PC-9 (cell line): Measurements from ENCODE around the gene PTPRM. TPM values are rescaled to one million over a fixed set of nuclear protein-coding genes. Genes with fewer than 3 reads are reported as not detected.

Experiments
- BruUV-seq: library from RNA; stranded (reverse); fragments of 400-500 nt; replicated peaks from 2 replicates; lab custom pipeline; 2021; lab: Mats Ljungman, UMichigan
- CTCF ChIA-PET: fragments of 300-600 bp; sonication (Branson Sonifier 250); formaldehyde crosslinking; loops from one replicate; lab custom pipeline; 2022; ENCODE audit warnings: antibody characterized with exemption; lab: Charles Lee
- POLR2A ChIA-PET: fragments of 300-600 bp; sonication (Branson Sonifier 250); formaldehyde crosslinking; loops from one replicate; lab custom pipeline; 2022; ENCODE audit warnings: antibody characterized with exemption; ENCODE audit not compliant: unreplicated experiment; lab: Charles Lee
- DNase-seq, 2 experiments: peaks; one replicate each; pipeline versions ENCODE4 v3.0.0 to v3.0.0-alpha.2; 2015 to 2022; ENCODE audit warnings: mixed read lengths in 1 of 2
- H2AFZ ChIP-seq: fragments of 200-600 bp; sonication (generic); 2 replicates; pipeline ENCODE4 v1.8.1; 2017; ENCODE audit warnings: antibody characterized with exemption
- H3F3A ChIP-seq: fragments of 200-600 bp; sonication (generic); 2 replicates; pipeline ENCODE4 v1.8.1; 2017; ENCODE audit warnings: antibody characterized with exemption, mild to moderate bottlenecking, low read depth; ENCODE audit not compliant: insufficient read depth
- H3K27ac ChIP-seq: fragments of 200-600 bp; sonication (generic); 2 replicates; pipeline ENCODE4 v1.6.1; 2016; ENCODE audit warnings: mixed run types
- H3K27me3 ChIP-seq: fragments of 200-600 bp; sonication (generic); 2 replicates; pipeline ENCODE4 v1.6.1; 2016; ENCODE audit warnings: low read depth, mixed run types; ENCODE audit not compliant: insufficient read depth
- H3K36me3 ChIP-seq: fragments of 200-600 bp; sonication (generic); 2 replicates; pipeline ENCODE4 v1.6.1; 2016; ENCODE audit warnings: low read depth, mixed run types
- H3K4me1 ChIP-seq: fragments of 200-600 bp; sonication (generic); replicated peaks from 2 replicates; pipeline ENCODE4 v1.6.1; 2016; ENCODE audit warnings: mixed run types; ENCODE audit not compliant: insufficient read depth
- H3K4me2 ChIP-seq: fragments of 200-600 bp; sonication (generic); 2 replicates; pipeline ENCODE4 v1.6.1; 2017; ENCODE audit warnings: mixed run types
- H3K4me3 ChIP-seq: fragments of 200-600 bp; sonication (generic); 2 replicates; pipeline ENCODE4 v1.6.1; 2016; ENCODE audit warnings: mixed run types
- H3K79me2 ChIP-seq: fragments of 200-600 bp; sonication (generic); 2 replicates; pipeline ENCODE4 v1.6.1; 2017; ENCODE audit warnings: low read depth, mixed run types
- H3K9me2 ChIP-seq: fragments of 200-600 bp; sonication (generic); 2 replicates; pipeline ENCODE4 v1.8.1; 2017; ENCODE audit warnings: mild to moderate bottlenecking; ENCODE audit not compliant: insufficient read depth
- H3K9me3 ChIP-seq: fragments of 200-600 bp; sonication (generic); 2 replicates; pipeline ENCODE4 v1.8.1; 2016; ENCODE audit warnings: low read depth; ENCODE audit not compliant: insufficient read depth
- H4K20me1 ChIP-seq: fragments of 200-600 bp; sonication (generic); 2 replicates; pipeline ENCODE4 v1.8.1; 2017; ENCODE audit not compliant: insufficient read depth
- CTCF ChIP-seq: fragments of 200-600 bp; sonication (generic); conservative IDR thresholded peaks from 2 replicates; pipeline ENCODE4 v1.6.1; 2017; ENCODE audit warnings: mixed run types, antibody characterized with exemption, mild to moderate bottlenecking, moderate library complexity
- EZH2 ChIP-seq: fragments of 200-600 bp; sonication (generic); IDR thresholded peaks from 2 replicates; pipeline ENCODE4 v1.8.0; 2017; ENCODE audit warnings: antibody characterized with exemption, low read depth
- intact Hi-C: fragments of 100-400 bp; cut with micrococcal nuclease; formaldehyde crosslinking; loops from one replicate; pipeline ENCODE4 v1.10.0; 2022; ENCODE audit not compliant: unreplicated experiment
- total RNA-seq: library from RNA; stranded (reverse); gene quantifications from 2 replicates; pipeline ENCODE4 v1.2.3, GENCODE V29; 2021

PTPRM gene
- total RNA-seq, 1 experiment from 2014 or later, result 32.5 TPM

GRCh38 chr18:8290435-8290834, 723.3 kb downstream of the PTPRM start:
- POLR2A ChIA-PET, result interaction anchor here (0.6 kb wide), 1 partner anchor 336 kb away, joined by 6 read pairs; no protein-coding TSS in a partner anchor
- no peak for DNase-seq
- no peak for TF ChIP-seq EZH2
- TF ChIP-seq CTCF, result no peak
- CTCF ChIA-PET, result no interaction called here
- BruUV-seq, result no TSS peak
- H3K9me2 ChIP-seq, result no peaks in the 10 kb centered on the region
- no peaks in the 10 kb centered on the region for H4K20me1 ChIP-seq
- H3K79me2 ChIP-seq, result no peaks in the 10 kb centered on the region
- H3K27ac ChIP-seq, result no peak overlapping the region
- H3K9me3 ChIP-seq, result no peaks in the 10 kb centered on the region
- no peak overlapping the region for H3K4me3 ChIP-seq
- intact Hi-C loops, result no loop called here
- no peak overlapping the region for H2AFZ ChIP-seq
- no peaks in the 10 kb centered on the region for H3K4me1 ChIP-seq
- no peaks in the 10 kb centered on the region for H3F3A ChIP-seq
- H3K36me3 ChIP-seq, result no peaks in the 10 kb centered on the region
- no peaks in the 10 kb centered on the region for H3K27me3 ChIP-seq
- no peak overlapping the region for H3K4me2 ChIP-seq

- Histone ChIP-seq H3K4me2 (no peak overlapping the region), H3F3A (no peaks in the 10 kb centered on the region), H3K9me3 (no peaks in the 10 kb centered on the region), H3K4me3 (no peak overlapping the region), H3K4me1 (no peaks in the 10 kb centered on the region), H3K36me3 (no peaks in the 10 kb centered on the region), H3K27ac (no peak overlapping the region), H2AFZ (no peak overlapping the region), H4K20me1 (no peaks in the 10 kb centered on the region), H3K79me2 (no peaks in the 10 kb centered on the region), H3K9me2 (no peaks in the 10 kb centered on the region), H3K27me3 (no peaks in the 10 kb centered on the region)
- TF ChIP-seq EZH2 (no peak), CTCF (no peak)
- ChIA-PET POLR2A (no interaction called here), CTCF (no interaction called here)
- no peak for DNase-seq
- intact Hi-C loops, result no loop called here
- BruUV-seq, result no TSS peak
Observed at GRCh38 chr18:8290913-8291312, 723.8 kb downstream of the PTPRM start.

DNA sequence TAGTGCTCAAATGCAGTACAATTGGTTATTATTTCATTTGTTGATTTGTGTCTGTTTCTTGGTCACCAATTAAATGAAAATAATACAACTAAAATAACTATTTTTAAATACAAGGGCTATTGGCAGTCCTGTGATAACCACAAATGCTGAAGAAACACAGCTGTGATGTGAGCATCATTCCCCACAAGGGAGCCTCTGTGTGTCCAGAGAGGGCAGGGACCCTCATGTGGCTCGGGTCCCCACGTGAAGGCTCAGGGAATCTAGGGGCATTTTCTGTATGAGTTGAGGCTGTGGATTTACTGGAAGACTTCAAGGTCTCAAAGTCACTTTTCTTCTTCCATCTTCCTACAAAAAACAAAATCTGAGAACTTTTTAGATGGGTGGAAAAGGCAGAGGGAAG, 726.1 kb downstream of the PTPRM start:
- H3K27ac ChIP-seq, result no peak overlapping the region
- H3K9me2 ChIP-seq, result no peaks in the 10 kb centered on the region
- CTCF ChIA-PET, result no interaction called here
- H3K9me3 ChIP-seq, result no peaks in the 10 kb centered on the region
- no TSS peak for BruUV-seq
- no peak for DNase-seq
- H3K4me3 ChIP-seq, result no peak overlapping the region; the same call in 1 of the 2 replicates
- no peaks in the 10 kb centered on the region for H3K27me3 ChIP-seq
- no peaks in the 10 kb centered on the region for H3K4me1 ChIP-seq
- no peak for TF ChIP-seq CTCF
- TF ChIP-seq EZH2, result no peak
- intact Hi-C loops, result no loop called here
- H3K4me2 ChIP-seq, result no peak overlapping the region
- H2AFZ ChIP-seq, result no peak overlapping the region
- no peaks in the 10 kb centered on the region for H3K79me2 ChIP-seq
- no peaks in the 10 kb centered on the region for H4K20me1 ChIP-seq
- POLR2A ChIA-PET, result no interaction called here
- no peaks in the 10 kb centered on the region for H3K36me3 ChIP-seq
- no peaks in the 10 kb centered on the region for H3F3A ChIP-seq
